Right lobe of liver (tissue), 4 donors: ENCODE data around the gene ASF1B.

Experiments
- POLR2A ChIP-seq: fragments of 450-650 bp; IDR thresholded peaks from one replicate; pipeline ENCODE4 v1.6.1; 2017; ENCODE audit warnings: antibody characterized with exemption, mild to moderate bottlenecking
- TF ChIP-seq, protein P1 (sequence below), 4 donors: fragments of 200-600 bp in 3 of 4; fragments of 450-650 bp in 1 of 4; IDR thresholded peaks; one replicate each; pipeline versions ENCODE4 v1.5.1 to v1.8.0; 2016 to 2022; ENCODE audit warnings: antibody characterized with exemption in 4 of 4, mild to moderate bottlenecking in 2 of 4
- donor health status: DM: no; HTN: no; CAD: no.
- donor health status: DM: no; HTN: no; CAD: no.
- donor health status: DM: no; HTN: yes; CAD: no.

GRCh38 chr19:14142262-14143190, 6.1 kb upstream of the ASF1B start:
- TF ChIP-seq, protein P1, sequence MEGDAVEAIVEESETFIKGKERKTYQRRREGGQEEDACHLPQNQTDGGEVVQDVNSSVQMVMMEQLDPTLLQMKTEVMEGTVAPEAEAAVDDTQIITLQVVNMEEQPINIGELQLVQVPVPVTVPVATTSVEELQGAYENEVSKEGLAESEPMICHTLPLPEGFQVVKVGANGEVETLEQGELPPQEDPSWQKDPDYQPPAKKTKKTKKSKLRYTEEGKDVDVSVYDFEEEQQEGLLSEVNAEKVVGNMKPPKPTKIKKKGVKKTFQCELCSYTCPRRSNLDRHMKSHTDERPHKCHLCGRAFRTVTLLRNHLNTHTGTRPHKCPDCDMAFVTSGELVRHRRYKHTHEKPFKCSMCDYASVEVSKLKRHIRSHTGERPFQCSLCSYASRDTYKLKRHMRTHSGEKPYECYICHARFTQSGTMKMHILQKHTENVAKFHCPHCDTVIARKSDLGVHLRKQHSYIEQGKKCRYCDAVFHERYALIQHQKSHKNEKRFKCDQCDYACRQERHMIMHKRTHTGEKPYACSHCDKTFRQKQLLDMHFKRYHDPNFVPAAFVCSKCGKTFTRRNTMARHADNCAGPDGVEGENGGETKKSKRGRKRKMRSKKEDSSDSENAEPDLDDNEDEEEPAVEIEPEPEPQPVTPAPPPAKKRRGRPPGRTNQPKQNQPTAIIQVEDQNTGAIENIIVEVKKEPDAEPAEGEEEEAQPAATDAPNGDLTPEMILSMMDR (IDR thresholded peaks at IDR 0.05) = no peak
- no peak for TF ChIP-seq POLR2A
